Measurements from ENCODE around the gene AUTS2.

Gene AUTS2

DNA sequence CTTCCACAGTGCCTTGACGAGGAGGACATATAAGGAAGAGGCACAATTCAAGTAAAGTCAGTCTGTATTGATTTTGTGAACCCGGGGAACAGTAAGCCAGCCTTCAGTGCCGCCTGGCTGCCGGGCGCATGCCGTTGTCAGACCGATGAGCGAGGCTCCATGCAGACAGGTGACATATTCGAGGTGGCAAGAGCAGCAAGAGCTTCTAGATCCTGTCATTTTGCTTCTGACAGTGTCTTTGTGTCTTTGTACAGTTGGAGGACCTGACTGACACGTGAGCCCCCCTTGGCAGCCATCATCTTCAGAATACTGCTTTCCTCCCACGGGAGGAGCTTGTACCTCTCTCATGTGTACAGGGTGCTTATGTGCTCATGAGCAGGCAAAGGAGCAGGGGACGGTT, 1146.2 kb downstream of the AUTS2 start:
- no peak for DNase-seq (ENCODE audit: low read depth in 2 of 2, low spot score in 1 of 2)

DNA sequence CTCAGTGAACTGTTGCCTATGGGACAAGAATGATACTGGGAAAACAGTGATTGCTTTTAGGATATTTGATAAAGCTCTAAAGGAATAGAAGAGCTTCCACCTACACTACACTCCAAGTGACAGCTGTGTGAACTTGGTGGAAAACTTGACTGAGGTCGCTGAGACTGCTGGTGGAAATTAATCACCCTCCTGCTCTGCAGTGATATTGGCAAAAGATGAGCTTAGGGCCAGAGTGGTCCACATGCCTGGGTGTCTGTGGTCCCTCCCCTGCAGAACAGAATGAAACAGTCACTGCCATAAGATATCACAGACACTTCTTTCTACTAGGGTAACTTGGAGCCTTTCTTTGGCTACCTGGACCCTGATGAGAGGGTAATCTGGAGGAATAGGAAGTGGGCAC, 1151.6 kb downstream of the AUTS2 start:
- no peak for DNase-seq (ENCODE audit: low read depth in 2 of 2, low spot score in 1 of 2)

- no peak for DNase-seq (ENCODE audit: low read depth in 2 of 2, low spot score in 1 of 2)
These were observed 1153.6 kb downstream of the AUTS2 start for GRCh38 chr7:70751895-70752294.

DNA sequence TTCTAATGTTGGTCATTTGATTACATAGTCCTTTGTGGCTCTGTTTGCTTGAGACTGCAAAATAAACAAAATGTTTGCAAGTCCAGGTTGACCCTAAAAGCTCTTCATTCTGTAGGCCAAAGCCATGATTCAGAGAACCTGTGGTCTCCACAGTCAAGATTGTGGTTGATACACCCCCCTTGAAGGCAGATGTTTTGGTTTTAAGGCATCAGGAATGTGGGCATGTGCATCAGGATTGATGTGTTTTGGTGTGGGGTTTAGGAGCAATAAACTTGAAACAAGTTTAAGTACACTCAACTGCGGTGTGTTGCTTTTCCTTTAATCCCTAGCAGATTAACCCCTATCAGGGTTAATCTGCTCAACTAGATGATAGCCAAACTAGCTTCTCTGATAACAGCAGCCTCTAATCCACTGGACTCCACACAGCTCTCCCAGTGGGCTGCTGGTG, 1154.5 kb downstream of the AUTS2 start:
- DNase-seq (ENCODE audit: low read depth in 2 of 2, low spot score in 1 of 2): no peak

DNA sequence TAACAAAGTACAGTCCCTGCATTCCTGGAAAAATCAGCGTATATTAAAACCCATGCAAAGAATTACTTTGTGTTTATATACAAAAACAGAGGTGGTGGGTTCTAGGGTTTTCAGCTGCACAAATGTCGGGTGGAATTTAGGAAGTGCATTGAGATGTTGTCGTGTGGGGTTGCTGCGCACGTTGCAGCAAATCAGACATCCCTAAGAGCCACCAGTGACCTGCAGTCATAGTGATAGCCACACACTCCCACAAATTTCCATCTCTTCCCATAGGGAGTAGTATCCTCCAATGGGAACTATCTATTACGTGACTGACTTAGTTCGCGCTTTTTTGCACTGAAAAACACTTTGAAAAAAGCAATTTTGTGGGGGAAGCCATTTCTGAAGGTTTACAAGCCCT, 1158.5 kb downstream of the AUTS2 start:
- DNase-seq (ENCODE audit: low read depth in 2 of 2, low spot score in 1 of 2): no peak

DNA sequence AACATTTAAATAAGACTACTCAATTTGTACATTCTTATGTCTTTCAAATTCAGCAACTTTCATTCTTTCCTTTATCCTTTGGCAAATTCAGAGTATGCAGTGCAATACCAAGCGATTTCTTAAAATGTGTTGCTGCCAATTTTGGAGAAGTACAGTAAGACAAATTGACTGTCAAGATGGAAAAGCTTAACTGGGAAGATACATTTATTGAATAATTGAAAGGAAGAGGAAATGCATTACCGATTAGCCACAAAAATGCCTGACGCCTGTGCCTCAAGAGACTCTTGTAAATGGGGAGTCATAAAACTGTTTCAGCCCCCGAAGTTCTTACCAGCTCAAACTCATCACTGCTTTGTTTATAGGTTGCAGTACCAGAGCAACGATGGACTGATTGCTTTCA, 1160.4 kb downstream of the AUTS2 start:
- DNase-seq (ENCODE audit: low read depth in 2 of 2, low spot score in 1 of 2): no peak

- DNase-seq (ENCODE audit: low read depth in 2 of 2, low spot score in 1 of 2): no peak
These were observed 1161.4 kb downstream of the AUTS2 start for GRCh38 chr7:70759674-70760073.

- no peak for DNase-seq (ENCODE audit: low read depth in 2 of 2, low spot score in 1 of 2)
These were observed 1163.5 kb downstream of the AUTS2 start for GRCh38 chr7:70761711-70762328.

GRCh38 chr7:70762696-70763095, 1164.4 kb downstream of the AUTS2 start:
- DNase-seq (ENCODE audit: low read depth in 2 of 2, low spot score in 1 of 2): no peak

GRCh38 chr7:70763961-70764691, 1165.9 kb downstream of the AUTS2 start:
- DNase-seq (ENCODE audit: low read depth in 2 of 2, low spot score in 1 of 2): no peak

- no peak for DNase-seq (ENCODE audit: low read depth in 2 of 2, low spot score in 1 of 2)
These were observed 1166.5 kb downstream of the AUTS2 start for GRCh38 chr7:70764701-70765208.

- DNase-seq (ENCODE audit: low read depth in 2 of 2, low spot score in 1 of 2): no peak
These were observed 1167.4 kb downstream of the AUTS2 start for GRCh38 chr7:70765651-70766050.

DNA sequence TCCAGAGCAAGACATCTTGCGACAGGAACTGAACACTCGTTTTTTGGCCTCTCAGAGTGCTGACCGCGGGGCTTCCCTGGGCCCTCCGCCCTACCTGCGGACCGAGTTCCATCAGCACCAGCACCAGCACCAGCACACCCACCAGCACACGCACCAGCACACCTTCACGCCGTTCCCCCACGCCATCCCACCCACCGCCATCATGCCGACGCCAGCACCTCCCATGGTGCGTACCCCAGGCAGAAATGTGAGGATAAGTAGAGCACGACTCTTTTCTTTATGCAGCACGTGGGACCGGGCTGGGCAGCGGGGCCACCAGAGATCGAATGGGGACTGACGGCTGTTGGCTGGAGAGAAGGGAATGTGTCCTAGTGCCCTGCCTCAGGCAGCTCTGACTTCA, 1167.8 kb downstream of the AUTS2 start:
- DNase-seq (ENCODE audit: low read depth in 2 of 2, low spot score in 1 of 2): no peak

- no peak for DNase-seq (ENCODE audit: low read depth in 2 of 2, low spot score in 1 of 2)
These were observed 1168.4 kb downstream of the AUTS2 start for GRCh38 chr7:70766694-70767093.

DNA sequence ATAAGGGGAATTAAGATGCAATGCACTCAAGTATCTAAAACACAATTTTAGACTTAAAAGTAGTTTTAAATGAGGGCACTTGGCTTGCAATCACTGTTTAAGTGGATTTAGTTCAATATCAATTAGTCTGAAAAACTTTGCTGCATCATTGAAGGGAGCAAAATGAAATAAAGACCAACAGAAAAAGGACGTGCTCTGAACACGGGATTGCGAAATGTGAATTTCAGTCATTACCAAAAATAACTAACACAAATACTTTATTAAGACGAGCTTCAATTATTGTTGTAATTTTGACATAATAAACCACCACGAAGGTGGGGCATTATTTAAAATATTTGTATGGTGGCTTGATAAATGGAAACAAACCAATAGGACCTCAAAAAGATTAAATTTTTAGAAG, 1171.9 kb downstream of the AUTS2 start:
- no peak for DNase-seq (ENCODE audit: low read depth in 2 of 2, low spot score in 1 of 2)

- no peak for DNase-seq (ENCODE audit: low read depth in 2 of 2, low spot score in 1 of 2)
These were observed 1173.2 kb downstream of the AUTS2 start for GRCh38 chr7:70771451-70771850.

- no peak for DNase-seq (ENCODE audit: low read depth in 2 of 2, low spot score in 1 of 2)
These were observed 1174.6 kb downstream of the AUTS2 start for GRCh38 chr7:70772891-70773290.

DNA sequence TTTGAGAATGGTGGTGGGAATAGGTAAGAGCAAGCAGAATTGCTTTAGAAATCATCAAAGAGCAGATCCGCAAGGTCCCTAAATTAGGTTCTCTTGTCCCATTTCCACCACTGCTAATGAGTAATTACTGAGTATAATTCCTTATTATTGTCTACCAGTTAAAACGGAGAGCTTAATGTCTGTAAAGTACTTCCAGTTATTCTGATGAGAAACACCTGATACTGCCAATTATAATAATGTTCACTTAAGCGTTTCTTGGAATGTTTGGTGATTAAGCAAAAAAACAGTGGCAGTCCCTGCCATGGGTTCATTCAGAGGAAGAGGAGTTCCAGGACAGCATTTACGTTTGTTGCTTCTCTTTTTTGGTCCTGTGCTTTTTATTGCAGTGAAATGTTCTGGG, 1175.1 kb downstream of the AUTS2 start:
- DNase-seq (ENCODE audit: low read depth in 2 of 2, low spot score in 1 of 2): no peak

DNA sequence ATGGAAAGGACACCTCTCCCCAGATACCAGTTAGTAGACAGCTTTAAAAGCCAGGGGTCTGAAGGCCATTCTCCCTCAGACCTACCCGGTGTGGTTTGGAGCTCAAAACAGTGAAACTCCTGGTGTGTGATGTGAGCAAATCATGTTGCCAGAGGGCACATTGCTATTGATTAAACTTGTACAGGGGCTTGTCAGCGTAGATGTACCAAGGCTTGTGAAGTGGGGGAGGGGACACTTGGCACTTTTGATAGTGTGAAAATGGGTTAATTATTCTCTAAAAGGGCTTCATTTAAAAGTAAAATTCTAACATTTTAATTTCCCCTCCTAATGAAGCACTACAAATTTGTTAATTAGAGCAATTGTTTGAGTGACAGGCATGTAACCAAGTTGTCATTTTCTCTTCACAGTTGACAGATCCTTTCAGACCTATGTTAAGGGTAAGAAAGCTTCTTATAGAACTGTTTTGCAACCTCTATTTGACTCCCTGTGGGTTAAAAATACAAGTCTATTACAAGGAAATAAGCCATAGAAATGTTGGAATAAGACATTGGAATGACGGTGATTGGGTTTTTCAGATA, 1176.8 kb downstream of the AUTS2 start:
- DNase-seq (ENCODE audit: low read depth in 2 of 2, low spot score in 1 of 2): no peak

- DNase-seq (ENCODE audit: low read depth in 2 of 2, low spot score in 1 of 2): no peak
These were observed 1177.4 kb downstream of the AUTS2 start for GRCh38 chr7:70775570-70776156.

DNA sequence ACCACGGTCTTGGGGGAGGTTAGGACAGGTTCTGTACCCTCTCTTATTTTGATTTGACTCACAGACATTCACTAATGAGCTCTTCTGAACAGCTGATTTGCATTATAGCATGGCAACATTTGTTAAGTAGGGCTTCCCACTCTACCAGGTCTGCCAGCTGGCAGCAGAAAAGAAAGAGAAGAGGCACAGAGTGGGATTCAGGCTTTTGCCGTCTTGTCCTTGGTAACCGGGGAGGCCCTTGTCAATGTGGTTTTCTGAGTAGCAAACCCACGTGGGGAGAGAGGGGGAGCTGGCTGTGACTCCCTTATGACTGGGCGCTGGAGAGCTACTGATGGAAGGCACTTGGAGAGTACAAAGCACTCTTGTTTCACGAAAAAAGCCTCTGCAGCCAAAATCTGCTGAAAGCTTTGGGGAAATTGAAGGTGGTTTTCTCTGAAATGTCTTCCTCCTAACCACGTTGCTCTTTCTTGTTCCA, 1178.4 kb downstream of the AUTS2 start:
- DNase-seq (ENCODE audit: low read depth in 2 of 2, low spot score in 1 of 2): no peak

DNA sequence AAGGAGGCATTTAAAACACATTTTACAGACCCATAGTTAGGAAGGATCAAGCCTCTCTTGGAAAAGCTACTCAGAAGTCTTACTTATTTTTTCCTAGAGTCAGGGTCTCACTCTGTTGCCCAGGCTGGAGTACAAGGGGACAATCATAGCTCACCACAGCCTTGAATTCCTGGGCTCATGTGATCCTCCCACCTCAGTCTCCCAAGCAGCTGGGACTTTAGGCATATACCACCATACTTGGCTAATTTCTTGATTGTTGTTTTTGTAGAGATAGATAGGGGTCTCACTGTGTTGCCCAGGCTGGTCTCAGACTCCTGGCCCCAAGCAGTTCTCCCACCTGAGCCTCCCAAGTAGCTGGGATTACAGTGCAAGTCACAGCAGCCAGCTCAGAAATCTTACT, 1179.0 kb downstream of the AUTS2 start:
- no peak for DNase-seq (ENCODE audit: low read depth in 2 of 2, low spot score in 1 of 2)

Data from stimulated activated CD8-positive, alpha-beta memory T cell treated with anti-CD3 and anti-CD28 coated beads, Interleukin-4, amount 100 ng/mL, for 1 hour (primary cell).